Placental epithelial cell (primary cell): ENCODE data around the gene ANKHD1. TPM values are rescaled to one million over a fixed set of nuclear protein-coding genes. Genes with fewer than 3 reads are reported as not detected.

ENCODE experiments used
- small RNA-seq: library from RNA; depleted of rRNA; stranded (forward); fragments of <200 nt; gene quantifications from one replicate; pipeline ENCODE3, GENCODE V24; 2012
- total RNA-seq: library from RNA; depleted of rRNA; stranded (reverse); fragments of >200 nt; gene quantifications from 2 replicates; pipeline ENCODE4 v1.2.3, GENCODE V29; 2012

Gene ANKHD1
- 63.0 and 76.9 TPM in 2 replicates for total RNA-seq

GRCh38 chr5:140401362-140402257 is at the start of gene ANKHD1:
Gene ANKHD1 (plus strand): TSS chr5:140401833. CDS start chr5:140401968, 135 bp downstream.

GRCh38 chr5:140360101-140360500 is 41.5 kb upstream of the ANKHD1 start, which contains the start of gene SLC4A9:
Gene SLC4A9 (plus strand): TSS chr5:140360194. CDS start chr5:140360237, 43 bp downstream.

DNA sequence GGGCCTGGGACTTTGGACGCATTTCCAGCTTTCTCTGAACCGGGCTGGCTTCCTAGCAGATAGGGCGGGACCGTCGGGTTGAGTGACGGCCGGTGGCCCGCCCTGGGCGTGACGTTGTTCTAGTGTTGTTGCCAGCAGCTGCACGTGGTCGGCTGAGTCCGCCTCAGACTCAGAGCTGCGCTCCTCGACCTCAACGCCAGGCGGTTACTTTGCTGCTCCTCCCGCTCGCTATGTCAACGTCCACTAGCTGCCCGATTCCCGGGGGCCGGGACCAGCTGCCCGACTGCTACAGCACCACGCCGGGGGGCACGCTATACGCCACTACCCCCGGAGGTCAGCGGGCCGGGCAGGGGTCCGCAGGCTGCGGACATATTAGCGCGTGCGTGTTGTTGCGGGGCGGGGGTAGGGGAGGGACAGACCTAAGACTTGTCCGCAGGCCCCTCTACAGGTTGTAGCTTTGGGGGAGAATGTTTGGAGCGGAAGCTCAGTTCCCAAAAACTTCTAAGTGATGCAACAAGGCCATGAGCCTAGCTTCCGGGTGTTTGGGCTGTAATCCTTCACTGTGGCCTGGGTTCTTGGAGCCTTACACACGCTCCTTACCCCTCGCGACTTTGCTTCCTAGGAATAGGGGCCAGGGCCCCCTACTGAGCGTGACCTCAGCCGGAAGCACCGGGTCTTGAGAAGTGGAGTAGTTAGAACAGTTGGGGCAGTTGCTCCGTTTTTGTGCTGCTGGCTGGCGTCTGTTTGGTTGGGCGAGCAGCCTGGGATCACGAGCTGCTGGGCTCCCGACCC is 146.1 kb downstream of the ANKHD1 start, which contains the start of gene EIF4EBP3:
Gene EIF4EBP3, plus strand, starts transcription at position 155 of the 792 bp plus-strand sequence. Its CDS starts 76 bp downstream, at position 231.

DNA sequence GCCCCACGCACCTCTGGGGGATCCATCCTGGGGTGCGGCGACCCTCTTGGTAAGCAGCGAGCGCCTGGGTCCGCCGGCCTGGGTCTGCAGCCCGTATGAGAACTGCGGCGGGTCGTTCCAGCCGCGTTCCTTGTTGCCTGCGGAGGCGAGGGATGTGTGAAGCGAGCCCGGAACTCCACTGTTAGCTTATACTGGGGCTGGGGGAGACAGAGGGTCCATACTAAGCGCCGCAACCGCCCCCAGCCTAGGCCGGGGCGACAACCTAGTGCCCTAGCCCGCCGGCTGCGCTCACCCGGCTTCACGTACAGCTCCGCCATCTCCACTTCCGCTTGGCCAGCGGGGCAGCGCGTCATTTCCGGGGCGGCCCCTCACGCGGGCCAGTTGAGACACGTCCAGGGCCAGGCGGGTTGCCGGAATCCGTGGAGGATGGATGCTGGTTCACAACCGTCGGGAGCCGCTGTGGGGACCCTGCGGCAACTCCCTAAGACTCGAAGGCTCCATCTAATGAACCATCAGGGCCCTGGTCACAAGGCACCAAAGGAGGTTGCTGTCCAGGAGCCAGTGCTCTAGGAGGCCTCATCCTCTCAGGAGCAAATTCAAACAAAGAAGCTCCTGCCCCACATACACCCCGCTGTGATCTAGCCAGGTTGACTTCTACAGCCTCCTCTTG is 155.6 kb downstream of the ANKHD1 start, which contains the start of gene SRA1:
Gene SRA1, minus strand, starts transcription at position 338 of the 670 bp plus-strand sequence. Its CDS starts 21 bp downstream, at position 317.

DNA sequence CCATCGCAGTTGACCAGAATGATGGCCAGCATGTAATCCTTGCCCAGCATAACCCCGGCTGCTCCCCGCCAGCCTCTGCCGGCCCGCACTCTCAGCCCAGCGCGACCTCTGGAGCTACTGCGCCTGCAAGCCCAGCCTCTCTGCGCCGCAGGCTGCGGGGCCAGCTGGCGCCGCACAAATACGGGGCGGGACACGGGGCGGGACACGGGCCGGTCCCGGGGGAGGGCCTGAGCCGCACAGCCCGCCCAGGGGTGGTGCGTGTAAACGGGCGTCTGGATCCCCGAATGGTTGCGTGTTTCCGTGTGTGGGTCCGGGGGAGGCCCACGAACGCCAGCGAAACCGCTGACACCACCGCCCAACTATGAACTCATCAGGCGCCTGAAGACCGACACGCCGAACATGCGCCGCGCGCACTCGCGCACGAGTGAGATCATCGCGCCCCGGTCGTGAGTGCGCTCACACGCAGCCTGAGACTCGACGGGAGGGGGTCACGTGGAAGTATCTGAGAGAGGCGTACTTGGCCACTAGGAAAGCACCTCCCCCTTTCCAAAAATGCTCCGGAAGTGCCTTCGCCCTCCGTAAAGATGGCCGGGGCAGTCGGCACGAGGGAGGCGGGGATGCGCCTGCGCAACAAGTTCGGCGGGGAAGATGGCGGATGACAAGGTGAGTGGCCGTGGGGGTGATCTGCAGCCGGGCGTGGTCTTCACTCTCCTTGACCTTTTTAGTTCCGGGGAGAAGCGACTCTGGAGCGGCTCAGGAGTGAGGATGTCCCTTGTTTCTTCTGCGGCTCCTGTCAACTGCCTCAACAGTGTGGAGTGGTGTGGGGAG is 162.8 kb downstream of the ANKHD1 start, which contains the start of the genes APBB3 and SLC35A4:
Gene APBB3, minus strand, starts transcription at position 403 of the 828 bp plus-strand sequence. Its CDS starts 353 bp downstream, at position 50.
Gene SLC35A4, plus strand, starts transcription at position 633 of the 828 bp plus-strand sequence. CDS start 2,342 bp downstream, outside the sequence.

Small RNA genes lying within 50 kb of the gene (small RNA-seq; reads per million reads assigned to genes)
- gene RF00279 (not detected), gene RF00443 (not detected), gene RNU4-14P (not detected)

Other genes starting within 250 kb of the ANKHD1 start
- gene CYSTM1, start 226.6 kb upstream of the ANKHD1 start, total RNA-seq, result 1.2 and 1.6 TPM in 2 replicates
- gene PFDN1, start 98.7 kb upstream of the ANKHD1 start, total RNA-seq, result 57.7 and 77.1 TPM in 2 replicates
- gene HBEGF, start 55.2 kb upstream of the ANKHD1 start, total RNA-seq, result under 0.01 and 1.2 TPM in 2 replicates
- gene SLC4A9, start 41.6 kb upstream of the ANKHD1 start, total RNA-seq, result not detected in 2 replicates
- gene EIF4EBP3, start 145.8 kb downstream of the ANKHD1 start, total RNA-seq, result 0.87 and 3.1 TPM in 2 replicates
- 22.8 and 40.1 TPM in 2 replicates for gene SRA1, start 155.6 kb downstream of the ANKHD1 start, total RNA-seq
- gene APBB3, start 162.8 kb downstream of the ANKHD1 start, total RNA-seq, result 30.1 and 36.9 TPM in 2 replicates
- 17.3 and 47.3 TPM in 2 replicates for gene SLC35A4, start 163.0 kb downstream of the ANKHD1 start, total RNA-seq
- gene CD14, start 231.3 kb downstream of the ANKHD1 start, total RNA-seq, result 0.33 TPM in 1 of 2 replicates, not detected in the other
- 7.8 and 9.0 TPM in 2 replicates for gene TMCO6, start 237.6 kb downstream of the ANKHD1 start, total RNA-seq
- gene NDUFA2, start 245.8 kb downstream of the ANKHD1 start, total RNA-seq, result 28.8 and 44.4 TPM in 2 replicates
- gene IK, start 246.0 kb downstream of the ANKHD1 start, total RNA-seq, result 76.9 and 102 TPM in 2 replicates